HepG2 (cell line): Measurements from ENCODE around the gene TSSK1B. TPM values are rescaled to one million over a fixed set of nuclear protein-coding genes. Genes with fewer than 3 reads are reported as not detected.

ENCODE experiments used
- ATAC-seq: fragments of 200-7000 bp; cut with Tn5 transposase; 3 replicates; pipeline ENCODE4 v1.9.1; 2020; ENCODE audit warnings: mild to moderate bottlenecking, moderate library complexity
- BruUV-seq: library from RNA; stranded (reverse); fragments of 400-500 nt; replicated peaks from 2 replicates; lab custom pipeline; 2021; lab: Mats Ljungman, UMichigan
- CTCF ChIA-PET: fragments of 300-600 bp; formaldehyde crosslinking; extraction: SDS; loops from one replicate; lab custom pipeline; 2021; ENCODE audit warnings: low total read pairs, inconsistent platforms, low intra/inter-chr PET ratio; lab: Yijun Ruan, JAX
- POLR2A ChIA-PET: fragments of 350-600 bp; sonication (Branson Sonifier 250); formaldehyde crosslinking; loops from one replicate; lab custom pipeline; 2020; ENCODE audit warnings: antibody characterized with exemption, inconsistent platforms; lab: Yijun Ruan, JAX
- DNase-seq: peaks from one replicate; pipeline ENCODE4 v3.0.0-alpha.2; 2015; ENCODE audit warnings: low spot score
- FAIRE-seq: peaks from 3 replicates; lab custom pipeline; 2011; peaks lifted over from hg19 to GRCh38; lab: Jason Lieb, UNC
- H2AFZ ChIP-seq: one replicate; pipeline ENCODE4 v1.6.1; 2011; ENCODE audit warnings: low read length, inconsistent platforms
- H3K27ac ChIP-seq: fragments of 300-600 bp; 3 replicates; pipeline ENCODE4 v1.8.0; 2011; ENCODE audit warnings: mixed run types, mild to moderate bottlenecking, mixed read lengths, low read length, inconsistent platforms; ENCODE audit not compliant: insufficient read depth; ENCODE audit errors: extremely low read length
- H3K27me3 ChIP-seq, 2 experiments: fragments of 200-600 bp in 1 of 2; 2 replicates in 1 of 2; 3 replicates in 1 of 2; pipeline versions ENCODE4 v1.6.0 to v1.8.0; 2011; ENCODE audit warnings: low read length in 2 of 2, mild to moderate bottlenecking in 2 of 2, moderate library complexity in 2 of 2, inconsistent platforms in 1 of 2; ENCODE audit not compliant: insufficient read depth in 2 of 2, control insufficient read depth in 1 of 2
- H3K36me3 ChIP-seq, 2 experiments: fragments of 200-600 bp in 1 of 2; replicated peaks in 1 of 2; 2 replicates in 1 of 2; 3 replicates in 1 of 2; pipeline versions ENCODE4 v1.5.1 to v1.8.0; 2011; ENCODE audit warnings: low read length in 2 of 2, inconsistent platforms in 1 of 2; ENCODE audit not compliant: insufficient read depth in 2 of 2, control insufficient read depth in 1 of 2
- H3K4me1 ChIP-seq: 2 replicates; pipeline ENCODE4 v1.5.1; 2012; ENCODE audit warnings: low read length, inconsistent platforms; ENCODE audit not compliant: insufficient read depth
- H3K4me2 ChIP-seq: 2 replicates; pipeline ENCODE4 v1.6.0; 2011; ENCODE audit warnings: low read depth, low read length, inconsistent platforms
- H3K4me3 ChIP-seq, 3 experiments: fragments of 200-600 bp in 1 of 3; sonication (generic), shearing (Covaris generic) in 1 of 3; replicated peaks in 1 of 3; 2 replicates each; pipeline ENCODE4 v1.5.1; 2011 to 2016; ENCODE audit warnings: low read length in 3 of 3, inconsistent platforms in 2 of 3, low read depth in 2 of 3, mild to moderate bottlenecking in 2 of 3, control low read depth in 1 of 3, mixed read lengths in 1 of 3; ENCODE audit not compliant: insufficient read depth in 1 of 3
- H3K79me2 ChIP-seq: one replicate; pipeline ENCODE4 v1.6.1; 2011; ENCODE audit warnings: low read length, inconsistent platforms; ENCODE audit not compliant: insufficient read depth
- H3K9ac ChIP-seq: 2 replicates; pipeline ENCODE4 v1.6.0; 2011; ENCODE audit warnings: mild to moderate bottlenecking, low read depth, low read length, inconsistent platforms; ENCODE audit not compliant: insufficient read depth
- H3K9me3 ChIP-seq: 2 replicates; pipeline ENCODE4 v1.5.1; 2012; ENCODE audit warnings: mild to moderate bottlenecking, low read length
- H4K20me1 ChIP-seq: 2 replicates; pipeline ENCODE4 v1.6.0; 2011; ENCODE audit warnings: inconsistent platforms, mild to moderate bottlenecking, low read length, moderate library complexity; ENCODE audit not compliant: insufficient read depth
- ATRX ChIP-seq: sonication (generic); formaldehyde crosslinking; IDR thresholded peaks from 2 replicates; pipeline ENCODE4 v1.4.0; 2020; ENCODE audit warnings: missing genetic modification reagents, borderline replicate concordance
- CENPT ChIP-seq: sonication (generic); formaldehyde crosslinking; IDR thresholded peaks from 2 replicates; pipeline ENCODE4 v1.8.0; 2022; ENCODE audit warnings: low read depth, mild to moderate bottlenecking, moderate library complexity, missing genetic modification reagents
- DRAP1 ChIP-seq: IDR thresholded peaks from 2 replicates; pipeline ENCODE4 v1.6.1; 2016; ENCODE audit warnings: missing genetic modification reagents, missing compliant biosample characterization
- HNF1B ChIP-seq: sonication (generic); formaldehyde crosslinking; IDR thresholded peaks from 2 replicates; pipeline ENCODE4 v1.5.1; 2020; ENCODE audit warnings: mild to moderate bottlenecking, moderate library complexity, missing genetic modification reagents
- KLF15 ChIP-seq: sonication (generic); formaldehyde crosslinking; IDR thresholded peaks from 2 replicates; pipeline ENCODE4 v1.8.1; 2023; ENCODE audit warnings: borderline replicate concordance, mild to moderate bottlenecking, inconsistent platforms, missing genetic modification reagents, mixed read lengths
- MBNL3 ChIP-seq: fragments of 250-450 bp; sonication (Bioruptor Pico); conservative IDR thresholded peaks from 2 replicates; pipeline ENCODE4 v1.8.0; 2022; ENCODE audit warnings: mild to moderate bottlenecking, inconsistent platforms
- MLXIP ChIP-seq: sonication (generic); formaldehyde crosslinking; IDR thresholded peaks from 2 replicates; pipeline ENCODE4 v1.9.0; 2021; ENCODE audit warnings: missing genetic modification reagents, borderline replicate concordance
- NR0B2 ChIP-seq: sonication (generic); formaldehyde crosslinking; IDR thresholded peaks from 2 replicates; pipeline ENCODE4 v1.4.0; 2020; ENCODE audit warnings: mild to moderate bottlenecking, missing genetic modification reagents
- PCBP2 ChIP-seq: fragments of 200-400 bp; formaldehyde crosslinking; optimal IDR thresholded peaks from 2 replicates; pipeline ENCODE3; 2018; ENCODE audit warnings: low read length, low read depth; ENCODE audit not compliant: poor library complexity, severe bottlenecking
- POLR2AphosphoS2 ChIP-seq: IDR thresholded peaks from 2 replicates; pipeline ENCODE4 v1.6.1; 2011; ENCODE audit warnings: low read depth, low read length, improper control_type of control experiment
- TBX2 ChIP-seq: sonication (generic); formaldehyde crosslinking; IDR thresholded peaks from 2 replicates; pipeline ENCODE4 v1.5.0; 2020; ENCODE audit warnings: missing genetic modification reagents, mild to moderate bottlenecking, borderline replicate concordance
- TEAD3 ChIP-seq: optimal IDR thresholded peaks from 2 replicates; pipeline ENCODE3; 2016; ENCODE audit warnings: borderline replicate concordance
- ZEB1 ChIP-seq: IDR thresholded peaks from 2 replicates; pipeline ENCODE4 v1.6.1; 2012; ENCODE audit warnings: mild to moderate bottlenecking, low read depth, inconsistent platforms; ENCODE audit not compliant: insufficient replicate concordance
- ZNF136 ChIP-seq: sonication (generic); formaldehyde crosslinking; IDR thresholded peaks from 2 replicates; pipeline ENCODE4 v1.8.1; 2022; ENCODE audit warnings: low read depth, mild to moderate bottlenecking, moderate library complexity, missing genetic modification reagents
- ZNF263 ChIP-seq: sonication (generic); formaldehyde crosslinking; IDR thresholded peaks from 2 replicates; pipeline ENCODE4 v1.4.0; 2020; ENCODE audit warnings: missing genetic modification reagents
- ZNF7 ChIP-seq: IDR thresholded peaks from 2 replicates; pipeline ENCODE4 v1.6.1; 2016; ENCODE audit warnings: missing biosample characterization, missing genetic modification reagents
- WGBS: methylation state at CpG from one replicate; pipeline ENCODE4 v1.1.6; 2017; ENCODE audit warnings: low lambda C conversion rate; 5-methylcytosine and 5-hydroxymethylcytosine counted together
- in situ Hi-C: cut with HindIII; loops from 2 replicates; pipeline ENCODE4 v1.10.0; 2017; ENCODE audit warnings: low pct_unique_long_range_greater_than_20kb; ENCODE audit not compliant: extremely low pct_ligation_motif_present
- intact Hi-C: fragments of 100-400 bp; cut with micrococcal nuclease; formaldehyde crosslinking; loops from one replicate; pipeline ENCODE4 v1.10.0; 2022; ENCODE audit not compliant: unreplicated experiment
- polyA plus RNA-seq, 8 experiments: library from polyadenylated mRNA; depleted of rRNA in 3 of 8; stranded (reverse) in 7 of 8; unstranded in 1 of 8; fragments of >200 nt; fragmentation: Illumina TruSeq in 4 of 8; extraction: Trizol in 4 of 8; gene quantifications; 2 replicates each; pipeline versions ENCODE4 v1.2.1 to v1.2.3, GENCODE V29; 2011 to 2016; ENCODE audit warnings: low read depth in 4 of 8, missing spikeins in 1 of 8, mixed read lengths in 1 of 8; ENCODE audit not compliant: insufficient read depth in 1 of 8
- total RNA-seq, 5 experiments: library from RNA; depleted of rRNA; stranded (reverse); fragments of >200 nt; fragmentation: Illumina TruSeq; extraction: Trizol; gene quantifications; 2 replicates each; pipeline ENCODE4 v1.2.3, GENCODE V29; 2016; ENCODE audit warnings: low read depth in 1 of 5

The TSSK1B gene
- total and polyA plus RNA-seq, 2 of the 13 experiments (the other 11 are each of a cell fraction or from before 2014, with no cell fraction given) = not detected

GRCh38 chr5:113404269-113404668 lies 30.5 kb downstream of the TSSK1B start:
- 21% methylated on average over 2 of the region's 2 CpGs for WGBS
- H3K27ac ChIP-seq = no peak overlapping the region
- no peaks in the 10 kb centered on the region; a peak in 3 of 5 replicates for H3K27me3 ChIP-seq
- TF ChIP-seq ZNF136 (CRISPR knock-in tag) (no peak), PCBP2 (no peak), ZNF7 (CRISPR knock-in tag) (no peak), CENPT (CRISPR knock-in tag) (no peak), ZEB1 (no peak), ATRX (CRISPR knock-in tag) (no peak), POLR2AphosphoS2 (no peak), TBX2 (no peak), ZNF263 (CRISPR knock-in tag) (no peak), NR0B2 (CRISPR knock-in tag) (no peak), KLF15 (CRISPR knock-in tag) (no peak), MLXIP (CRISPR knock-in tag) (no peak), MBNL3 (CRISPR knock-in tag) (no peak), DRAP1 (no peak), TEAD3 (CRISPR knock-in tag) (no peak), HNF1B (CRISPR knock-in tag) (no peak)
- no peak overlapping the region for H3K4me2 ChIP-seq
- in situ Hi-C loops = no loop called here
- ATAC-seq (no peak), FAIRE-seq (no peak), DNase-seq (no peak)
- H3K4me3 ChIP-seq = no peak overlapping the region
- no peak overlapping the region for H2AFZ ChIP-seq
- POLR2A ChIA-PET = no interaction called here
- no peaks in the 10 kb centered on the region for H3K79me2 ChIP-seq
- no peaks in the 10 kb centered on the region for H3K4me1 ChIP-seq
- H3K9me3 ChIP-seq = no peaks in the 10 kb centered on the region
- no peaks in the 10 kb centered on the region for H3K36me3 ChIP-seq
- H4K20me1 ChIP-seq = no peaks in the 10 kb centered on the region
- no peak overlapping the region for H3K9ac ChIP-seq
- BruUV-seq = no TSS peak
- CTCF ChIA-PET = no interaction called here
- intact Hi-C loops = no loop called here
